ENCODE measurements around the gene MTRR.
A peak's percentile ranks its signal among the peaks of the same experiment; 100 is the strongest.

Gene MTRR

GRCh38 chr5:7871653-7872052 lies 2.7 kb downstream of the MTRR start:
- Histone ChIP-seq H3K9me2 (replicated peaks; ENCODE audit: low read depth, low read length) (no peaks in the 10 kb centered on the region), H3K4me2 (ENCODE audit: low read depth, low read length, poor library complexity, severe bottlenecking) (peak overlapping the region; percentile 97), H3K79me2 (ENCODE audit: insufficient read depth, low read length) (peaks cover 90% of the 10 kb centered on the region), H3K9me3 (ENCODE audit: insufficient read depth, low read depth, low read length) (no peaks in the 10 kb centered on the region), H3K36me3 (ENCODE audit: insufficient read depth, low read length) (peaks cover 16% of the 10 kb centered on the region; the same call in 1 of the 2 replicates), H3K9ac (ENCODE audit: low read depth, low read length, poor library complexity, severe bottlenecking) (peak overlapping the region; percentile 87), H2AFZ (ENCODE audit: low read length) (no peak overlapping the region), H3K27me3 (ENCODE audit: insufficient read depth, low read length, poor library complexity, severe bottlenecking) (peaks cover 4% of the 10 kb centered on the region), H4K20me1 (ENCODE audit: insufficient read depth, low read length, poor library complexity, severe bottlenecking) (peaks cover 48% of the 10 kb centered on the region), H3K4me3 (ENCODE audit: low read length, poor library complexity, severe bottlenecking) (peak overlapping the region; percentile 97), H3F3A (ENCODE audit: low read depth) (no peaks in the 10 kb centered on the region), H3K4me1 (ENCODE audit: insufficient read depth, low read length, poor library complexity, severe bottlenecking) (peaks cover 44% of the 10 kb centered on the region)
- TF ChIP-seq EZH2phosphoT487 (IDR thresholded peaks at IDR 0.05; ENCODE audit: borderline replicate concordance) (no peak), CTCF (conservative IDR thresholded peaks at IDR 0.05; ENCODE audit: low read length) (no peak)

- peak overlapping the region; percentile 97 for H3K4me2 ChIP-seq (ENCODE audit: low read depth, low read length, poor library complexity, severe bottlenecking)
- no peaks in the 10 kb centered on the region for H3F3A ChIP-seq (ENCODE audit: low read depth)
- H3K9me2 ChIP-seq (replicated peaks; ENCODE audit: low read depth, low read length): no peaks in the 10 kb centered on the region
- no peak overlapping the region for H2AFZ ChIP-seq (ENCODE audit: low read length)
- peaks cover 81% of the 10 kb centered on the region for H3K79me2 ChIP-seq (ENCODE audit: insufficient read depth, low read length)
- H3K27me3 ChIP-seq (ENCODE audit: insufficient read depth, low read length, poor library complexity, severe bottlenecking): peaks cover 4% of the 10 kb centered on the region
- peaks cover 24% of the 10 kb centered on the region for H3K36me3 ChIP-seq (ENCODE audit: insufficient read depth, low read length)
- H4K20me1 ChIP-seq (ENCODE audit: insufficient read depth, low read length, poor library complexity, severe bottlenecking): peaks cover 48% of the 10 kb centered on the region
- no peak for TF ChIP-seq CTCF (conservative IDR thresholded peaks at IDR 0.05; ENCODE audit: low read length)
- TF ChIP-seq EZH2phosphoT487 (IDR thresholded peaks at IDR 0.05; ENCODE audit: borderline replicate concordance): no peak
- peak overlapping the region; percentile 97 for H3K4me3 ChIP-seq (ENCODE audit: low read length, poor library complexity, severe bottlenecking)
- H3K4me1 ChIP-seq (ENCODE audit: insufficient read depth, low read length, poor library complexity, severe bottlenecking): peaks cover 37% of the 10 kb centered on the region
- H3K9ac ChIP-seq (ENCODE audit: low read depth, low read length, poor library complexity, severe bottlenecking): no peak overlapping the region
- no peaks in the 10 kb centered on the region for H3K9me3 ChIP-seq (ENCODE audit: insufficient read depth, low read depth, low read length)
These were observed 3.7 kb downstream of the MTRR start for GRCh38 chr5:7872517-7873130.

GRCh38 chr5:7873216-7873615 lies 4.3 kb downstream of the MTRR start:
- peaks cover 35% of the 10 kb centered on the region for H3K4me1 ChIP-seq (ENCODE audit: insufficient read depth, low read length, poor library complexity, severe bottlenecking)
- no peak overlapping the region for H3K4me3 ChIP-seq (ENCODE audit: low read length, poor library complexity, severe bottlenecking)
- H3K4me2 ChIP-seq (ENCODE audit: low read depth, low read length, poor library complexity, severe bottlenecking): peak overlapping the region; percentile 97
- H3K36me3 ChIP-seq (ENCODE audit: insufficient read depth, low read length): peaks cover 30% of the 10 kb centered on the region
- H3K27me3 ChIP-seq (ENCODE audit: insufficient read depth, low read length, poor library complexity, severe bottlenecking): peaks cover 4% of the 10 kb centered on the region
- H3K9ac ChIP-seq (ENCODE audit: low read depth, low read length, poor library complexity, severe bottlenecking): no peak overlapping the region
- H3F3A ChIP-seq (ENCODE audit: low read depth): no peaks in the 10 kb centered on the region
- H3K9me2 ChIP-seq (replicated peaks; ENCODE audit: low read depth, low read length): no peaks in the 10 kb centered on the region
- TF ChIP-seq CTCF (conservative IDR thresholded peaks at IDR 0.05; ENCODE audit: low read length): no peak
- no peak for TF ChIP-seq EZH2phosphoT487 (IDR thresholded peaks at IDR 0.05; ENCODE audit: borderline replicate concordance)
- no peak overlapping the region for H2AFZ ChIP-seq (ENCODE audit: low read length)
- H3K79me2 ChIP-seq (ENCODE audit: insufficient read depth, low read length): peaks cover 75% of the 10 kb centered on the region
- peaks cover 48% of the 10 kb centered on the region for H4K20me1 ChIP-seq (ENCODE audit: insufficient read depth, low read length, poor library complexity, severe bottlenecking)
- no peaks in the 10 kb centered on the region for H3K9me3 ChIP-seq (ENCODE audit: insufficient read depth, low read depth, low read length)
